HG03457 (cell line): ENCODE data around the gene MTOR.
"Not testable (repeated sequence)": the region's sequence is repeated elsewhere in the genome, so short reads cannot be mapped to it uniquely, and the experiment has no call there.

Source experiments
- ATAC-seq: cut with Tn5 transposase; IDR thresholded peaks from one replicate; pipeline ENCODE4 v1.9.1; 2021; ENCODE audit warnings: moderate number of reproducible peaks; ENCODE audit not compliant: unreplicated experiment

Gene MTOR

DNA sequence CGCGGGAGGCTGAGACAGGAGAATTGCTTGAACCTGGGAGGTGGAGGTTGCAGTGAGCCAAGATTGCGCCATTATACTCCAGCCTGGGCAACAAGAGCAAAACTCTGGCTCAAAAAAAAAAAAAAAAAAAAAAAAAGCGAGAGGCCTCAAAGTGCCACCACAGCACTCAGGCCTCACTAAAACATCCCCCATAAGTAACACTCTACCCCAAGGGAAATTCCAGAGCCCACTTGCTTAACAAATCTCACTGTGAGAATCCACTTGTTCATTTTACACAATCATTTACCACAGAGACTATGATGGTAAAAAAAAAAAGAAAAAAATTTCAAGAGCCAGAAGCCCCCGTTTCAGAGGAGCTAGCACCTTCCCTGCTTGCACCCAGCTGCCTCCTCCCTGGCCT lies 136.4 kb downstream of the MTOR start:
- no peak for ATAC-seq

DNA sequence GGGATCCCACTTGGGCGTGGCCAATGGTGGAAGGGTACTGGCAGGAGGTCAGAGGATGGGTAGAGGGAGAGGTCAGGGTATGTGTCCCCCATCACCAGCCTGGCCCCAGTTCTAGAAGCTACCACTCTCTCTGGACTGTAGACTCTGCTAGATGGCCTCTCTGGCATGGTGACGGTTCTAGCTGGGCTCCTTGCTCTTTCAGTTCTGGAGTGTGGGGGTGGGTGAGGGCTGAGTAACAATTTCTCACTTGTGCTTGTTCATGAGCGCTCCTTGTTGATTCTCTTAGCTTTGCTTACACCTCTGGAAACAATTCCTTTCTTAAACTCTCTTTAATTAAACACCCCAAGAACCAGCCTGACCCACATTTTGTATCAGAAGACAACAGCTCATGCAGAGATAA lies 137.4 kb downstream of the MTOR start:
- ATAC-seq, result no peak

DNA sequence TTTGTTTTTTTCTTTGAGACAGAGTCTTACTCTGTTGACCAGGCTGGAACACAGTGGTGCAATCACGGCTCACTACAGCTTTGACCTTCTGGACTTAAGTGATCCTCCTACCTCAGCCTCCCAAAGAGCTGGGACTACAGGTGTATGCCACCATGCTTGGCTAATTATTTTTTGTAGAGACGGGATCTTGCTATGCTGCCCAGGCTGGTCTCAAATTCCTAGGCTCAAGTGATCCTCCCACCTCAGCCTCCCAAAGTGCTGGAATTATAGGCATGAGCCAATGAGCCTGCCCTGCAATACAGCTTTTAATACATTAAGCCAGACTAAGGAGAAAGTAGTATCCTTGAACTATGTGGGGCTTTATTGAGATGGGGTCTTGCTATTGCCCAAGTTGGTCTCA lies 146.0 kb downstream of the MTOR start:
- ATAC-seq, result no peak

DNA sequence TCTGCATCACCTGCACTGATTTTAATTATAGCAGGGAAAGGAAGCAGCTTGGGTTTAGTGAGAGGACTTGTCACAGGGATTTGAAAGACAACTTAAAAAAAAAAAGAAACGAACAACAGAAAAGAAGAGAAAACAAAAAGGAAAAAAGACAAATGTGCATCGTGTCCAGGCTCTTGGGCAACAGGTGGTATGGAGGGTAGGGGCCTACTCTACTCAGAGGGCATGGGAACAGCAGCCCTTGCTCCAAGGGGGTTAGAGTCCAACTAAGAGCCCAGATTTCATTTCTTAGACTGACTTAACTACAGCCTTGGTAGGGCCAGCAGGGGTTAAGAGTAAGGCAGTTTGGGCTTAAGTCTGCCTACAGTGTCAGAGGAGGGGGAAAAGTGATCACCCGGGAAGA lies 147.4 kb downstream of the MTOR start:
- no peak for ATAC-seq

DNA sequence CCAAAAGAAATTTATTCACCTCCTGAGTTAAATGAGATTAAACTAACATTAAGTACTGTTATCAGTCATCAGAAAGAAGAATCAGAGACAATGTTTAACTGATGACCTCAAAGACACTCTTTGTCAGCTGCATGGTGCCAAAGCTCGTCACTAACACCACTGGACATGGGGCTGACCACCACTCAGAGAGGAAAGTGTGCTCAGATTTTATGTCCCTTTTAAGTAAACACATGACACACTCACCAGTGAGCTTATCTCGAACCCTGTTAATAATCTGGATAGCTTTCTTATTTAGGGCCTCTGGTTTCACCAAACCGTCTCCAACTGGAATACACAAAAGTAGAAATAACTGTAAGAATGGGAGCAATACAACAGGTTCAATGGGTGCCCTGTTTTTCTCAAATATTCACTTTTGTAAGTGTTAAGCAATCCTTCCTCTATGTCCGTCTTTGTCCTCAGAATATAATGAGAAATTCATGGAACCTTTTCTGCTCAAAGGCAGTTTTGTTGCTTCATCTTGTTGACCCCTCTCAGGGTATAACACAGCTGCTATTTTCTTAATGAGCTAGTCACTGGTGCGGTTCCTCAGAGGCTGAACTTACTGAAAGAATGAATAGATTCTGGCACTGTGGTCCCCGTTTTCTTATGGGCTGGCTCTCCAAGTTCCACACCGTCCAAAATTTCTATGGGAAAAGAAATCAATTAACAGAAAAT lies 153.1 kb downstream of the MTOR start:
- no peak for ATAC-seq

DNA sequence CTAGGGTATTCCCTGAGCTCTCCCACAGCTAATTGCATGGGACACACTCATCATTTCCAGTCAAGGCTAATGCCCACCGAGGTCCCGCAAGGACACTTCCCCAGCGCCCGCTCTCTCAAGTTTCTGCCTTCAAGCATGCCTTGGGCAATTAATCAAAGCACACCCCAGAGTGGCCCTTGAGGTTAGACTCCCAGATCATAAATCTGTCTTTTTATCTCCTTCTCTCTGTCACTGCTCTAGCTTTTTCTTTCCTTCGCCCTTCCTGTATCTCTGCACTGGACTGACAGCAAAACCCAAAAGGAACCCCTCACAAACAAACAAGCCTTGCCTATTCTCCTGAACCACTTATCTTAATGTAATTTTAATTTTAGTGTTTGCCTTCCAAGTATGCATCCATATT lies 154.8 kb downstream of the MTOR start:
- ATAC-seq, result no peak

DNA sequence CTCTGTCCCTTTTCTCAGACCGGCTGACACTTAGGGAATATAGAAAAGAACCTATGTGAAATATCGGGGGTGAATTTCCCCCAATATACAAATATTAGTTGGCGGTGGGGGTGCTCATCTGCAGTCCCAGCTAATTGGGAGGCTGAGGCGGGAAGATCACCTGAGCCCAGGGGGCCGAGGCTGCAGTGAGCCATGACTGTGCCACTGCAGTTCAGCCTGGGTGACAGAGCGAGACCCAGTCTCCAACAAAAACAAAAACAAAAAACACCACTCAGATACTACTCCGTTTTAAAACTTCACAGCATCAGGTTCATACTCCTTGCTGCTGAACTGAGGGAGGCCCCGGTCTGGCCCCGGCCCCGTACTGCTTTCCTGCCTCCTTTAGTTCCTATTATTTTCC lies 156.8 kb downstream of the MTOR start:
- no peak for ATAC-seq

DNA sequence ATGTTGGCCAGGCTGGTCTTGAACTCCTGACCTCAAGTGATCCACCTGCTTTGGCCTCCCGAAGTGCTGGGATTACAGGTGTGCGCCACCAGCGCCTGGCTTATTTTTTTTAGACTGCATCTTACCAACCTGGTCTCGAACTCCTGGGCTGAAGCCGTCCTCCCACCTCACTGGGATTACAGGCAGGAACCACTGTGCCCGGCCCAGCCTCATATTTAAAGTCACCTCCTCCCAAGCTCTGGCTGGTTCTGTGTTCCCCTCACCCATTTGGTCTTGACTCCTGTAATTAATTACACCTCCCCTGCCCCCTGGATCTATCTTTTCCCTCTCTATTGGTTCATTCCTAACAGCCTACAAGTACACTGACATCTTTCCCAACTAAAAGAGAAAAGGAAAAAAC lies 161.0 kb downstream of the MTOR start:
- ATAC-seq, result no peak

DNA sequence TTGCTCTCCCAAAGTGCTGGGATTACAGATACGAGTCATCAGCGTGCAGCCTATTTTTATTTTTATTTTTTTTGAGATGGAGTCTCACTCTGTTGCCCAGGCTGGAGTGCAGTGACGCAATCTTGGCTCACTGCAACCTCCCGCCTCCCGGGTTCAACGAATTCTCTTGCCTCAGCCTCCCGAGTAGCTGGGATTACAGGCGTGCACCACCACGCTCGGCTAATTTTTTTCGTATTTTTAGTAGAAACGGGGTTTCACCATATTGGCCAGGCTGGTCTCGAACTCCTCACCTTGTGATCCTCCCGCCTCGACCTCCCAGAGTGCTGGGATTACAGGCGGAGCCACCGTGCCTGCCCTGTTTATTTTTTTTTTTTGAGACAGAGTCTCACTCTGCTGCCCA lies 161.5 kb downstream of the MTOR start:
- ATAC-seq, result not testable (repeated sequence)

DNA sequence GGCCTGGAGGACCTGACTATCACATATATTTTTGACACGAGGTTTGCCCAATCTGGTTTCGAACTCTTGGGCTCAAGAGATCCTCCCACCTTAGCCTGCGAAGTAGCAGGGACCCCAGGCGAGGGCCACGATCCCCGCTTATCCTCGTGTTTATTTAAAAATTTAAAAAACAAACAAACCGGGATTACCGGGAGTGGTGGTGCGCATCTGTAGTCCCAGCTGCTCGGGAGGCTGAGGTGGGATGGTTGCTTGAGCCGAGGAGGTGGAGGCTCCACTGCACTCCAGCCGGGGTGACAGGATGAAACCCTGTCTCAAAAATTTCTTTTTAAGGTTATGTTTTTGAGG lies 162.2 kb downstream of the MTOR start:
- ATAC-seq, result no peak

DNA sequence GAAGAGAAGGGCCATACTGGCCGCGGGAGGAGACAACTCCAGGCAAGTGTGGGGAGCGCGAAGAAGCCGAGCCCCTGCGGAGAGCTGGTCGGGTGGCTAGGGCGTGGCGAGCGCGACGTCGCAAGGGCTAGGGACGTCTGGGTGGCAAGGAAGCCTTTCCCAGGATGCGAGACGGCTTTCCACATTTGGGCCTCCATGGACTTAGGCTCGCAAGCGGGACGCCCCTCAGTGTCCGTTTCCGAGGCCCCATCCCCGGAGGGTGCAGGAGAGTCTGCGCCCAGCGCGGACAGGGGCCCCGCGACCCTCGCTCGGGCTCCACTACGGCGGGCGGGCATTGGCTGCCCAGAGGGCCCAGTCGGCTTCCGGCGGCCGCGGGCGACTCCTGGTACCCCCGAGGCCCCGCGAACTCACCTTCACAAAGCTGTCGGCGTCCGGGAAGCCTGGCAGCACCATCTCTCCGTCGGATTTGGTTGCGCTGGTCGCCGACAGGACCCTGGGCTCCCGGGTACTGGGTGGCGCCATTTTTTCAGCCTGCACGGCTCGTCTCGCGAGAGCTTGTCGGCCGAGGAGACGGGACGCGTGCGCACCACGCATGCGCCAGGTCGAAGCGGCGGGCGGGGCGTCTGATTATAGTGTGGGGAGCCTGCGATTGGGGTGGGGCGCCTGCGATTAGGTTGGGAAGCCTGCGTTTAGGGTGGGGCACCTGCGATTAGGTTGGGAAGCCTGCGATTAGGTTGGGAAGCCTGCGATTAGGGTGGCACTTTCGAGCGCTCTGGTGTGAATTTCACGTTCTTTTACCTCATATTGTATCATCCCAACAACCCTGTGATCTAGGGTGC lies 162.8 kb downstream of the MTOR start, which contains the start of gene EXOSC10:
Gene EXOSC10 (minus strand): TSS at position 560 of the 839 bp plus-strand sequence. CDS start 38 bp downstream, at position 522.
- peak; percentile 66 for ATAC-seq

DNA sequence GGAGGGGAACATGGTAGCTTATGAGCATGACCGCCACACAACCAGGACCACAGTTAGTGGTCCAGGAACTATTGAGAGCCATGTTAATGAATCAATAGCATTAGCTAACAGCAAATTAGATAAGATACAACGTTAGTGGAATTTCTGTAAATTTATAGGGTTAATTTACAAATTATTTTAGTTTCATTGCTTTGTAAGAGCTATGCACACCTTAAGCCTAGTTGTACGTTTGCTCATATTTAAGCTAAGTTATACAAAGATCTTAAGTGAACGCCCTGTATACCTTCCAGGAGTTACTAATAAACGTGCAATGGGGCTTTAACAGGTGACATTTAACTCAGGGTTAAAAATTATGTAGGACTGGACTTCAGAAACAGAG lies 163.4 kb downstream of the MTOR start:
- no peak for ATAC-seq

DNA sequence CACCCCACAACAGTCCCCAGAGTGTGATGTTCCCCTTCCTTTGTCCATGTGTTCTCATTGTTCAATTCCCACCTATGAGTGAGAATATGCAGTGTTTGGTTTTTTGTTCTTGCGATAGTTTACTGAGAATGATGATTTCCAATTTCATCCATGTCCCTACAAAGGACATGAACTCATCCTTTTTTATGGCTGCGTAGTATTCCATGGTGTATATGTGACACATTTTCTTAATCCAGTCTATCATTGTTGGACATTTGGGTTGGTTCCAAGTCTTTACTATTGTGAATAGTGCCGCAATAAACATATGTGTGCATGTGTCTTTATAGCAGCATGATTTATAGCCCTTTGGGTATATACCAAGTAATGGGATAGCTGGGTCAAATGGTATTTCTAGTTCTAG lies 178.6 kb downstream of the MTOR start:
- not testable (repeated sequence) for ATAC-seq

DNA sequence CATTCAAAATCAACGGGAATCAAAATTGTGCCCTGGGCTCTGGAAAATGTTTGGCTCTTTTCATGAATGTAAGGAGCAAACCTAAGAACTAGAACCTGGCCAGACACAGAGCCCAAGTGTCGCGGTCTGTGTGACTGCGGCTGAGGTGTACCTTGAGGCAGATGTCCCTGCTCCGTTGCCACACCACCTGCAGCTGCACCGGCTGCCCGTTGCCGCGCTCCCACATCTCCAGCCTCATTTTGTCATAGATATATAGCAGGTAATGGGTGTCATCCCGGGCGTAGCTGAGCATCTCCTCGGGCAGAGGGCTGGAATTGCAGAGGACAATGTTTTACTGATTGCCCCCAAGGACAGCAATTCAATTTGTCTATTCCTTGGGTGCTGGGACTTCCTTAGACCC lies 181.4 kb downstream of the MTOR start:
- no peak for ATAC-seq

DNA sequence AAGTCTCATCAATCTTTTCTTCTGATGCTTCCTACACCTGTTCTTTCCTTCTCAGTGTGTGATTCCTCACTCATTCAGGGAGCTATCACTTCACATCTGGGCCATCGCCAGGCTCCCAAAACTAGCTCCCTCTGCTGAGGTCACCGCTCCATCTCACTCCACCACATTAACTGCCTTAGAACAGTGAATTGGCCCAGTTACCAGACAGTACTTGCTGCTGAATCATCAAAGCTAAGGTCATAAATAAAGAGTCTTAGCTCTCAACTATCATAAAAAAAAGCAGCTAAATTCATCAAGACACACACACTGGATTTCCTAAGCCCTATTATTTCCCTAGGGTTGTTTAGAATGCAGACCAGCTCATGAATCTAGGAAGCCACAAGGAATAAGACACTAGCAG lies 183.7 kb downstream of the MTOR start:
- no peak for ATAC-seq

DNA sequence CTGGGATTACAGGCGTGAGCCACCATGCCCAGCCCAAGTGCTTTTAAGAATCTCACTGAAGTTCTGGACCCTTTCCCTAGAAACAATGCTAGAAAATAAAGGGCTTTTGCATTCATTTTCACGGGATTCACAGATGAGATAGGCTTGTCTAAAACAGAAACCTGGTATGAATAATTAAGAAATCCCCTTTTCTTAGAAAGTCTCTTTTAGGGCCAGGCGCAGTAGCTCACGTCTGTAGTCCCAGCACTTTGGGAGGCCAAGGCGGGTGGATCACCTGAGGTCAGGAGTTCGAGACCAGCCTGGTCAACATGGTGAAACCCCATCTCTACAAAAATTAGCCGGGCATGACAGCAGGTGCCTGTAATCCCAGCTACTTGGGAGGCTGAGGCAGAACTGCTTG lies 189.0 kb downstream of the MTOR start:
- not testable (repeated sequence) for ATAC-seq

DNA sequence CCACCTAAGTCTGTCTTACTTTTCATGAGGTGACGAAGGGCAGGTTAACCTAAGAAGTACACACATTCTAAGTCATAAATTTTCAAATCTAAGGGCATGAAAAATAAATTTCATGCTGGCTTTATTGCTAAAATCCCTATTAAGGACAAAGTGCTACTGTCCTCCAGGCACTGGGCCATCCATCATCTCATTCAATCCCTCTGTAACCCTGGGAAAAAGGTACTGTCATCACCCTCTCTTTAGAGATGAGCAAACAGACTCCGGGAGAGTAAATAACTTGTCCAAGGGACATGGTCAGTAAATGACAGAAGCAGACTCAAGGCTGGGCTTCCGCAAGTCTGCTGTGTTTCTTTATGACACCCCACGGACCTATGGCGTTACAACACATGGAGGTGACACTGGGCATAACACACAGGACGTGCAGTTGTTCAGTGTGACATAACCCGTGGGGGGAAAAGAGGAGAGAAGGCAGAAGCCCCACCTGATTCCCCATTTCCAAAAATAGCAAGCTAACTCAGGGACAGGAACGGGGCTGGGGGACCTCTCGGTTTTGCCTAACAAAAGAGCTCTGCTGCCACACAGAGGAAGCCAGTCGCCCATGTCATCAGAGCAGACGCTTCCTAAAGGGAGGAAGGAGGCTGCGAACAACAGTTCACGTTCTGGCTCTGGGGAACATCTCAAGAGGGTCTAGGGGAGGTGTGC lies 190.0 kb downstream of the MTOR start:
- no peak for ATAC-seq

DNA sequence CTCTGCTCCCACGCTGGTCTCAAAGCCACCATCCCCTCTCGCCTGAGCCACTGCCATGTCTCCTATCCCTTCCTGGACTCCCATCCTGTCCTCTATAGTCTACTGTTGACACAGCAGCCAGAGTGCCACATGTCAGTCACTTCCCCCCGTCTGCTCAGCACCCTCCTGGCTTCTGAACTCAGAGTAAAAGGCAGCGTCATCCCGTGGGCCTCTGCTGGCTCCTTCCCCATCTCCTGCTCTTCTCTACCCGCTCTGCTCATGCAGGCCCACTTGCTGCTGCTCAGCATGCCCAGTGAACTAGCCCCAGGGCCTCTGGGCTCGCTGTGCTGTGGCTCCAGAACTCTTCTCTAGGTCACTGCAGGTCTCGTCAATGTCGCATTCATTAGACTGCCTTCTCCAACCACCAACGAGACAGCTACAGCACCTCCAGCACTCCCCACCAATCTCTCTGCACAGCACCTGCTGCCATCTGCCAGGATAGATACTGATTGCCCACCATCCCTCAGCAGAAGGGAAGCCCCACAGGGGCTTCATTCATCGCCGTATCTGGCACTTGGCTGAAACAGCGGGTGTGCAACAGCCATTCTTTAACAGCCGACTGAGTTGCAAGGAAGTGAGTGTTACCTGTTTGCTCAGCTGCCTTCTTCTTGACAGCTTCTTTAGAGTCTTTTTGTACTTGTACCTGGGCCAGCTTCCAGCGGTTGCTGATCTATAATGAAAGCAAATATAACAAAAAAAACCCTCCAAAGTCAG lies 190.7 kb downstream of the MTOR start:
- ATAC-seq, result no peak

DNA sequence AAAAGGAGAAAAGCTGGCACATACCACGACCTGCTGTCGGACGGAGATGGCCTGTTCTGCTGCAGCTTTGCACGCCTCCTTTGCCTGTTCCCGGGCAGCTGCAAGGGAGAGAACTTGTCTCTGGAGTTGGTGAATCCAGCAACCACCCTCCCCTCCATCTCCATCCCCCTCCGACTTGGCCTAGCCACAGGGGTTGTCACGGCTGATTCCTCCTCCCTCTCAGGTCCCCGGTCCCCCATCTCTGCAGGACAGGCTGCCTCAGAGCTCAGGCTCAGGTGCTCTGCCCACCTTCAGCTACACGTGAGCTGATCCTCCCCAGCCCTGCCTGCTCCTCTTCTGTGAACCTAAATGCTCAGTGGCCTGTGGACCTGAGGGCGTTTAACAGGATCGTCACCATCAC lies 191.5 kb downstream of the MTOR start:
- ATAC-seq, result no peak

DNA sequence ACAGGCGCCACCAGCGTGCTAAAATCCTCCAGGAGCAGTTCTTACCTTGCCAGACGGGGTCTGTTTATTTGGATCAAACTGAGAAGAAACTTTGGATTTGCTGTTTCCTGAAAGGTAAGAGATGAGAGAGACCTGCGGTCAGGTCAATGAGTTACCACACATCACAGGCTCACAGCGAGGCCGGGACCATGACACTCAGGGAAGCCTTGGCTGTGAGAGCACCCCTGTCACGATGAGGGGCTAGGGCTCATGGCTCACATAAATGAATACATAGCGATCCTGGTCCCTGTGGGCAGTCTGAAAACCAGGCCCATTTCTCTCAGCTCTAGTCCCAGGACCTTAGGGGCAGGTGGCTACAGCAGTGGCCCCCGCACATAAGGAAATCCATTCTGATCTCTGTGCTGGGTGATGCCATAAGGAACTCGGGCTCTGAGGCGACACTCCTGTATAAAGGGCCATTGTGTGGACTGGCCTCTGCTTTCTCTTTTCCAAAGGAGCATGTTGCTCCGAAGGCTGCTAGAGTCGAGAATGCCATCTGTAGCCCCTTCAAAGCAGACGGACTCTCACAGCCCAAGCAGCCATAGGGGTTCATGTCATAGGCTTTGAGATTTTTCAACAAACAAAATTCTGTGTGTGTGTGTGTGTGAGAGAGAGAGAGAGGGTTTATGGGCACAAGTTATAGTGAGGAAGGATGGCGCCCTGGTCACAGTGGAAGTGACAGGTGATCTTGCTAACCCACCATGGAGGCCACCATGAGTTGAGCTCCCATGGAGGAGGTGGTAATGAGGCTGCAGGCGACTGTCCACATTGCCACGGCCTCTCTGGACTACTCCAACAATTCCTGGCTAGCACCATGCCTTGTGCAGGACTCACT lies 193.5 kb downstream of the MTOR start:
- ATAC-seq, result no peak
